ENCODE measurements around the gene SMAP1. TPM values are rescaled to one million over a fixed set of nuclear protein-coding genes. Genes with fewer than 3 reads are reported as not detected.

SMAP1 gene
- total RNA-seq, 2 donors from 2014 or later = 26.0 to 30.3 TPM

DNA sequence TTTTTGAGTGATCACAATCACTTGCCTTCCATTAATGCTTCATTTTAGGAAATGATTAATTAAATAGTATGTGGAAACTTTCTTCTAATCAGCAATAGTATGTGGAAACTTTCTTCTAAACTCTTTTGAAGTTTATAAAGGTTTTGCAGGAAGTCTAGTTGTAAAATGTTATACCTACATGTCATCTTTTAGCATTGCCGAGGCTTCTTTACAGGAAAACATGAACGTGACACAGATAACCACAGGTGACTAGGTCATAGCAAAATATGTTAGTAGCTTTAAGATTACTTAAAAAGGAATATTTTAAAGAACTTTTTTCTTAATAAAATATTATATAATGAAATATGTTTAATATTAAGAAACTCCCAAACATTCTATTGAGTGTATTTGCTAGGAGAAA is 56.8 kb downstream of the SMAP1 start:
- WGBS = 73% methylated on average over 2 of the region's 2 CpGs
- no peaks in the 10 kb centered on the region for H3K36me3 ChIP-seq
- no peak for TF ChIP-seq POLR2A (IDR thresholded peaks at IDR 0.05)
- TF ChIP-seq, protein P1, sequence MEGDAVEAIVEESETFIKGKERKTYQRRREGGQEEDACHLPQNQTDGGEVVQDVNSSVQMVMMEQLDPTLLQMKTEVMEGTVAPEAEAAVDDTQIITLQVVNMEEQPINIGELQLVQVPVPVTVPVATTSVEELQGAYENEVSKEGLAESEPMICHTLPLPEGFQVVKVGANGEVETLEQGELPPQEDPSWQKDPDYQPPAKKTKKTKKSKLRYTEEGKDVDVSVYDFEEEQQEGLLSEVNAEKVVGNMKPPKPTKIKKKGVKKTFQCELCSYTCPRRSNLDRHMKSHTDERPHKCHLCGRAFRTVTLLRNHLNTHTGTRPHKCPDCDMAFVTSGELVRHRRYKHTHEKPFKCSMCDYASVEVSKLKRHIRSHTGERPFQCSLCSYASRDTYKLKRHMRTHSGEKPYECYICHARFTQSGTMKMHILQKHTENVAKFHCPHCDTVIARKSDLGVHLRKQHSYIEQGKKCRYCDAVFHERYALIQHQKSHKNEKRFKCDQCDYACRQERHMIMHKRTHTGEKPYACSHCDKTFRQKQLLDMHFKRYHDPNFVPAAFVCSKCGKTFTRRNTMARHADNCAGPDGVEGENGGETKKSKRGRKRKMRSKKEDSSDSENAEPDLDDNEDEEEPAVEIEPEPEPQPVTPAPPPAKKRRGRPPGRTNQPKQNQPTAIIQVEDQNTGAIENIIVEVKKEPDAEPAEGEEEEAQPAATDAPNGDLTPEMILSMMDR (IDR thresholded peaks at IDR 0.05) = no peak
- no peak for TF ChIP-seq POLR2AphosphoS5 (IDR thresholded peaks at IDR 0.05)
- H3K9me3 ChIP-seq = no peaks in the 10 kb centered on the region
- H3K27me3 ChIP-seq (replicated peaks; ENCODE audit: insufficient read depth) = no peaks in the 10 kb centered on the region
- intact Hi-C loops (cut with DNase I) = no loop called here
- H3K27ac ChIP-seq = no peak overlapping the region
- H3K4me1 ChIP-seq (replicated peaks) = no peaks in the 10 kb centered on the region
- H3K4me3 ChIP-seq = no peak overlapping the region
- DNase-seq (ENCODE audit: low spot score) = no peak

DNA sequence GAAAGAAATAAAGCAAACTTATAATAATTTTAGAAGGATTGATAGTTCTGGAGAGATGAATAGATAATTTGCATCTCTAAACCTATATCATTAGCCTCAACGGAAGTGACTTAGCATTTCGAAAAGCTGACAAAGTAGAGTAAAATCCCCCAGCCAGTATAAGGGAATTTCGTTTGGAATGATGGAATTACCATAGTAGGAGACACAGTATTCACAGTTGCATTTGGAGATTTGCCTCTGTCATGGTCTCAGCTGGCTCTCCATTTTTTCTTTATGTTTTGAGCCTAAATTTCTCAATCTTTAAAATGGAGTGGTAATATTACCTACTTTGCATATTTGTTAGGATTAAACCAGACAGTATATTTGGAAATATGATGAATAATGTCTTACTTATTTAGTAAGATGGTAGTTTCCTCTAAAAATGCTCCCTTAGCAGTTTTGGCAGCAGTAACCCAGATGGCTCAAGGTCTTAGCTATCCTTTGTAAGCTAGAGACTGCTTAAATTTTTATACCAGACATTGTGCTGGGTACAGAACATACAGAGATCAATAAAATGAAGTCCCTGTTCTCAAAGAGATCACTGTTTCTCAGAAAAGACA is 58.2 kb downstream of the SMAP1 start:
- 77% methylated on average over 3 of the region's 3 CpGs for WGBS

DNA sequence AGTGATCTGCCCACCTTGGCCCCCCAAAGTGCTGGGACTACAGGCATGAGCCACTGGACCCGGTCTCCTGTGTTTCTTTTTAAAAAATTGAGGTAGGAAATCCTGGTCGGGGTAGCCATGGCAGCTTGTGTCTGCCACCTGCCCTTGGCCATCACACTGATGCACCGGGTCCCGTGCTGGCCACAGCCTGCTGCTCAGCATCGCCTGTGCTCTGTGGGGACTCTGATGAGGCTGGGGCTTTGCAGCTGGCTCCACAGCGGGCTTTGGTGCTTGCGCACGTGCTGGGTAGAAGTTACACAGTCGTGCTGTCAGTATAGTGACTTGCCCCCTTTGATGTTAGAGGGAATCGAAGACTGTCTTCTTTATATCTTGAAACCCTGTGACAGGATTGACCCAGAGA is 66.7 kb downstream of the SMAP1 start:
- WGBS = 92% methylated on average over 10 of the region's 10 CpGs
- Histone ChIP-seq H3K36me3 (no peaks in the 10 kb centered on the region), H3K27ac (no peak overlapping the region), H3K4me1 (replicated peaks) (no peaks in the 10 kb centered on the region), H3K4me3 (no peak overlapping the region), H3K9me3 (no peaks in the 10 kb centered on the region), H3K27me3 (replicated peaks; ENCODE audit: insufficient read depth) (no peaks in the 10 kb centered on the region)
- TF ChIP-seq POLR2A (IDR thresholded peaks at IDR 0.05) (no peak), POLR2AphosphoS5 (IDR thresholded peaks at IDR 0.05) (no peak)
- TF ChIP-seq, protein P1 (IDR thresholded peaks at IDR 0.05) = no peak
- no peak for DNase-seq (ENCODE audit: low spot score)
- intact Hi-C loops (cut with DNase I) = no loop called here

More for the DNA sequence above, 58.2 kb downstream of the SMAP1 start:
- H3K27me3 ChIP-seq (replicated peaks; ENCODE audit: insufficient read depth) = no peaks in the 10 kb centered on the region
- DNase-seq (ENCODE audit: low spot score) = no peak
- H3K9me3 ChIP-seq = no peaks in the 10 kb centered on the region
- H3K36me3 ChIP-seq = no peaks in the 10 kb centered on the region
- H3K4me1 ChIP-seq (replicated peaks) = no peaks in the 10 kb centered on the region
- TF ChIP-seq, protein P1 (IDR thresholded peaks at IDR 0.05) = no peak
- TF ChIP-seq POLR2AphosphoS5 (IDR thresholded peaks at IDR 0.05) (no peak), POLR2A (IDR thresholded peaks at IDR 0.05) (no peak)
- intact Hi-C loops (cut with DNase I) = no loop called here
- H3K4me3 ChIP-seq = no peak overlapping the region
- H3K27ac ChIP-seq = no peak overlapping the region

- TF ChIP-seq, protein P1 (IDR thresholded peaks at IDR 0.05) = no peak
- no peak overlapping the region for H3K4me3 ChIP-seq
- H3K9me3 ChIP-seq = no peaks in the 10 kb centered on the region
- no peaks in the 10 kb centered on the region for H3K27me3 ChIP-seq (replicated peaks; ENCODE audit: insufficient read depth)
- no peaks in the 10 kb centered on the region for H3K36me3 ChIP-seq
- DNase-seq (ENCODE audit: low spot score) = no peak
- no peak overlapping the region for H3K27ac ChIP-seq
- WGBS = 27% methylated on average over 1 of the region's 1 CpG
- no peaks in the 10 kb centered on the region for H3K4me1 ChIP-seq (replicated peaks)
- intact Hi-C loops (cut with DNase I) = no loop called here
These were observed 67.3 kb downstream of the SMAP1 start for GRCh38 chr6:70734979-70735378.

DNA sequence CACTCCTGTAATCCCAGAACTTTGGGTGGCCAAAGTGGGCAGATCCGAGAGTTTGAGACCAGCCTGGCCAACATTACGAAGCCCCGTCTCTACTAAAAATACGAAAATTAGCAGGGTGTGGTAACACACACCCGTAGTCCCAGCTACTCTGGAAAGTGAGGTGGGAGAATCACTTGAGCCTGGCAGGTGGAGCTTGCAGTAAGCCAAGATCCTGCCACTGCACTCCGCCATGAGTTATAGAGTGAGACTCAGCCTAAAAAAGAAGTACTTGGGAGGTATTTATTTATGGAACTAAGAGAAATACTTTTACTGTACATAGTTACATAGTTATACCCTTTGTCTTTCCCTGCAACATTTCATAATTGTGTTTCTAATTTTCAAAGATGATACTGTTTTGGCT is 67.8 kb downstream of the SMAP1 start:
- DNase-seq (ENCODE audit: low spot score) = no peak
- intact Hi-C loops (cut with DNase I) = no loop called here
- Histone ChIP-seq H3K9me3 (no peaks in the 10 kb centered on the region), H3K27ac (no peak overlapping the region), H3K36me3 (no peaks in the 10 kb centered on the region), H3K4me1 (replicated peaks) (no peaks in the 10 kb centered on the region), H3K4me3 (no peak overlapping the region), H3K27me3 (replicated peaks; ENCODE audit: insufficient read depth) (no peaks in the 10 kb centered on the region)
- TF ChIP-seq POLR2A (IDR thresholded peaks at IDR 0.05) (no peak), POLR2AphosphoS5 (IDR thresholded peaks at IDR 0.05) (no peak)
- TF ChIP-seq, protein P1 (IDR thresholded peaks at IDR 0.05) = no peak
- 83% methylated on average over 6 of the region's 6 CpGs for WGBS

Data from prostate gland (tissue), 2 donors.